Sigmoid colon (tissue), 4 donors: ENCODE measurements around the gene ITGB1BP2.

Experiments
- POLR2A ChIP-seq, 2 donors: fragments of 450-650 bp; IDR thresholded peaks; one replicate each; pipeline ENCODE4 v1.6.1; 2016; ENCODE audit warnings: antibody characterized with exemption in 2 of 2, mild to moderate bottlenecking in 2 of 2, moderate library complexity in 2 of 2
- POLR2AphosphoS5 ChIP-seq, 4 donors: sonication (generic); formaldehyde crosslinking; IDR thresholded peaks; one replicate each; pipeline ENCODE4 v1.6.1; 2017; ENCODE audit warnings: antibody characterized with exemption in 4 of 4
- TF ChIP-seq, protein P1 (sequence below), 4 experiments: fragments of 450-650 bp in 3 of 4; fragments of 200-600 bp in 1 of 4; IDR thresholded peaks; one replicate each; pipeline ENCODE4 v1.5.1; 2016 to 2019; ENCODE audit warnings: antibody characterized with exemption in 4 of 4, mild to moderate bottlenecking in 3 of 4, moderate library complexity in 2 of 4

- TF ChIP-seq, protein P1, sequence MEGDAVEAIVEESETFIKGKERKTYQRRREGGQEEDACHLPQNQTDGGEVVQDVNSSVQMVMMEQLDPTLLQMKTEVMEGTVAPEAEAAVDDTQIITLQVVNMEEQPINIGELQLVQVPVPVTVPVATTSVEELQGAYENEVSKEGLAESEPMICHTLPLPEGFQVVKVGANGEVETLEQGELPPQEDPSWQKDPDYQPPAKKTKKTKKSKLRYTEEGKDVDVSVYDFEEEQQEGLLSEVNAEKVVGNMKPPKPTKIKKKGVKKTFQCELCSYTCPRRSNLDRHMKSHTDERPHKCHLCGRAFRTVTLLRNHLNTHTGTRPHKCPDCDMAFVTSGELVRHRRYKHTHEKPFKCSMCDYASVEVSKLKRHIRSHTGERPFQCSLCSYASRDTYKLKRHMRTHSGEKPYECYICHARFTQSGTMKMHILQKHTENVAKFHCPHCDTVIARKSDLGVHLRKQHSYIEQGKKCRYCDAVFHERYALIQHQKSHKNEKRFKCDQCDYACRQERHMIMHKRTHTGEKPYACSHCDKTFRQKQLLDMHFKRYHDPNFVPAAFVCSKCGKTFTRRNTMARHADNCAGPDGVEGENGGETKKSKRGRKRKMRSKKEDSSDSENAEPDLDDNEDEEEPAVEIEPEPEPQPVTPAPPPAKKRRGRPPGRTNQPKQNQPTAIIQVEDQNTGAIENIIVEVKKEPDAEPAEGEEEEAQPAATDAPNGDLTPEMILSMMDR (IDR thresholded peaks at IDR 0.05): no peak
- TF ChIP-seq POLR2A (IDR thresholded peaks at IDR 0.05) (no peak), POLR2AphosphoS5 (IDR thresholded peaks at IDR 0.05) (peak in 2 of 4 donors; percentile 29 to 32)
These were observed 20.2 kb downstream of the ITGB1BP2 start for GRCh38 chrX:71321731-71322130.
